Prostate gland (tissue), 2 donors: ENCODE data around the gene CORO1C.

Experiments
- POLR2A ChIP-seq: fragments of 450-650 bp; IDR thresholded peaks from one replicate; pipeline ENCODE4 v1.6.1; 2016; ENCODE audit warnings: antibody characterized with exemption, mild to moderate bottlenecking
- TF ChIP-seq, protein P1 (sequence below), 4 experiments: fragments of 200-600 bp in 2 of 4; fragments of 450-650 bp in 2 of 4; sonication (generic) in 2 of 4; IDR thresholded peaks; 1 replicate in 3 of 4; 2 replicates in 1 of 4; pipeline ENCODE4 v1.5.1; 2016 to 2019; ENCODE audit warnings: antibody characterized with exemption in 4 of 4, mild to moderate bottlenecking in 2 of 4, moderate library complexity in 2 of 4

GRCh38 chr12:108619369-108620160 is 111.8 kb downstream of the CORO1C start:
- TF ChIP-seq, protein P1, sequence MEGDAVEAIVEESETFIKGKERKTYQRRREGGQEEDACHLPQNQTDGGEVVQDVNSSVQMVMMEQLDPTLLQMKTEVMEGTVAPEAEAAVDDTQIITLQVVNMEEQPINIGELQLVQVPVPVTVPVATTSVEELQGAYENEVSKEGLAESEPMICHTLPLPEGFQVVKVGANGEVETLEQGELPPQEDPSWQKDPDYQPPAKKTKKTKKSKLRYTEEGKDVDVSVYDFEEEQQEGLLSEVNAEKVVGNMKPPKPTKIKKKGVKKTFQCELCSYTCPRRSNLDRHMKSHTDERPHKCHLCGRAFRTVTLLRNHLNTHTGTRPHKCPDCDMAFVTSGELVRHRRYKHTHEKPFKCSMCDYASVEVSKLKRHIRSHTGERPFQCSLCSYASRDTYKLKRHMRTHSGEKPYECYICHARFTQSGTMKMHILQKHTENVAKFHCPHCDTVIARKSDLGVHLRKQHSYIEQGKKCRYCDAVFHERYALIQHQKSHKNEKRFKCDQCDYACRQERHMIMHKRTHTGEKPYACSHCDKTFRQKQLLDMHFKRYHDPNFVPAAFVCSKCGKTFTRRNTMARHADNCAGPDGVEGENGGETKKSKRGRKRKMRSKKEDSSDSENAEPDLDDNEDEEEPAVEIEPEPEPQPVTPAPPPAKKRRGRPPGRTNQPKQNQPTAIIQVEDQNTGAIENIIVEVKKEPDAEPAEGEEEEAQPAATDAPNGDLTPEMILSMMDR (IDR thresholded peaks at IDR 0.05), result no peak
- TF ChIP-seq POLR2A, result no peak
